RWPE1 (cell line): ENCODE results near the gene COPA.

Experiments used
- CTCF ChIA-PET: fragments of 350-600 bp; sonication (Branson Sonifier 250); formaldehyde crosslinking; extraction: SDS; loops from one replicate; lab custom pipeline; 2021; lab: Yijun Ruan, JAX
- POLR2A ChIA-PET: fragments of 400-600 bp; formaldehyde crosslinking; extraction: SDS; loops from one replicate; lab custom pipeline; 2020; ENCODE audit warnings: antibody characterized with exemption; ENCODE audit not compliant: low non-redundant PET; lab: Yijun Ruan, JAX
- DNase-seq: peaks from one replicate; pipeline ENCODE4 v3.0.0; 2012; ENCODE audit warnings: low spot score
- H3K27ac ChIP-seq: fragments of 450-650 bp; 2 replicates; pipeline ENCODE4 v1.5.1; 2017
- TF ChIP-seq, protein P1 (sequence below): fragments of 450-650 bp; conservative IDR thresholded peaks from 2 replicates; pipeline ENCODE4 v1.5.1; 2017; ENCODE audit warnings: low read depth, mild to moderate bottlenecking

The COPA gene

DNA sequence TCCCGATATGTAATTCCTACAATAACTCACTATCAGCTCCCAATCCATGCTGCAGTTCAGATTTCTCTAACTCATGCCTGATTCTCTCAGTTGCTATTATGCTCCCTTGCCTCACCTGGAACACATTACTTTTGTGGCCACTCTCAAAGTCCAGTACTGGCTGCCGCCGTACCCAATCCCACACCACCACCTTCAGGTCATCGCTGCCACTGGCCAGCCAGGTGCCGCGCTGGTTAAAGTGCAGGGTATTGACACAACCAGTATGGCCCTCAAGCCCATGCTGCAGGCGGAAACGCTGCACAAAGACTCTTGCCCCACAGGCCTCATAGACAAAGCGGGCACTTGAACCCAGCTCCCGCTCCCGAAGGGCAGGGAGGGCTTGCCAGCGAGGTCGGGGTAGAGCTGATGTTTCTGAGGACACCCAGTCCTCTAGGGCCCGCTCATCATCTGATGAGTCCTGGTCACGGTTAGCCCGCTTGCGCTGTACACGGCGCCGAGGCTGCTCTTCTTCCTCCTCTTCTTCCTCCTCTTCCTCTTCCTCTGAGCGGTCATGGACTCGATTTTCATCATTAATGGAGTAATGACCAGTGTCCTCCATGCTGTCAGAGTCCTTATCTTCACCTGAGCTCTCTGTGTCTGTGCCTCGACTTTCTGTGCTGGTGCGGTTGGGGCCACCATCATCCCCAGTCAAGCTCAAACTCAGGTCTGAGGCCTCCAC, 103.3 kb downstream of the COPA start:
- CTCF ChIA-PET: interaction anchor here (0.7 to 3.2 kb wide), 4 partner anchors 12 to 161 kb away, joined by 3 to 12 read pairs (median 4); no protein-coding TSS in a partner anchor
- no peak overlapping the region for H3K27ac ChIP-seq
- no peak for DNase-seq
- POLR2A ChIA-PET: no interaction called here
- TF ChIP-seq, protein P1, sequence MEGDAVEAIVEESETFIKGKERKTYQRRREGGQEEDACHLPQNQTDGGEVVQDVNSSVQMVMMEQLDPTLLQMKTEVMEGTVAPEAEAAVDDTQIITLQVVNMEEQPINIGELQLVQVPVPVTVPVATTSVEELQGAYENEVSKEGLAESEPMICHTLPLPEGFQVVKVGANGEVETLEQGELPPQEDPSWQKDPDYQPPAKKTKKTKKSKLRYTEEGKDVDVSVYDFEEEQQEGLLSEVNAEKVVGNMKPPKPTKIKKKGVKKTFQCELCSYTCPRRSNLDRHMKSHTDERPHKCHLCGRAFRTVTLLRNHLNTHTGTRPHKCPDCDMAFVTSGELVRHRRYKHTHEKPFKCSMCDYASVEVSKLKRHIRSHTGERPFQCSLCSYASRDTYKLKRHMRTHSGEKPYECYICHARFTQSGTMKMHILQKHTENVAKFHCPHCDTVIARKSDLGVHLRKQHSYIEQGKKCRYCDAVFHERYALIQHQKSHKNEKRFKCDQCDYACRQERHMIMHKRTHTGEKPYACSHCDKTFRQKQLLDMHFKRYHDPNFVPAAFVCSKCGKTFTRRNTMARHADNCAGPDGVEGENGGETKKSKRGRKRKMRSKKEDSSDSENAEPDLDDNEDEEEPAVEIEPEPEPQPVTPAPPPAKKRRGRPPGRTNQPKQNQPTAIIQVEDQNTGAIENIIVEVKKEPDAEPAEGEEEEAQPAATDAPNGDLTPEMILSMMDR: no peak
